ENCODE results near the gene SFXN4. TPM values are rescaled to one million over a fixed set of nuclear protein-coding genes. Genes with fewer than 3 reads are reported as not detected.

SFXN4 gene, protein sequence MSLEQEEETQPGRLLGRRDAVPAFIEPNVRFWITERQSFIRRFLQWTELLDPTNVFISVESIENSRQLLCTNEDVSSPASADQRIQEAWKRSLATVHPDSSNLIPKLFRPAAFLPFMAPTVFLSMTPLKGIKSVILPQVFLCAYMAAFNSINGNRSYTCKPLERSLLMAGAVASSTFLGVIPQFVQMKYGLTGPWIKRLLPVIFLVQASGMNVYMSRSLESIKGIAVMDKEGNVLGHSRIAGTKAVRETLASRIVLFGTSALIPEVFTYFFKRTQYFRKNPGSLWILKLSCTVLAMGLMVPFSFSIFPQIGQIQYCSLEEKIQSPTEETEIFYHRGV
- total RNA-seq, result 9.4 and 11.8 TPM in 2 replicates

DNA sequence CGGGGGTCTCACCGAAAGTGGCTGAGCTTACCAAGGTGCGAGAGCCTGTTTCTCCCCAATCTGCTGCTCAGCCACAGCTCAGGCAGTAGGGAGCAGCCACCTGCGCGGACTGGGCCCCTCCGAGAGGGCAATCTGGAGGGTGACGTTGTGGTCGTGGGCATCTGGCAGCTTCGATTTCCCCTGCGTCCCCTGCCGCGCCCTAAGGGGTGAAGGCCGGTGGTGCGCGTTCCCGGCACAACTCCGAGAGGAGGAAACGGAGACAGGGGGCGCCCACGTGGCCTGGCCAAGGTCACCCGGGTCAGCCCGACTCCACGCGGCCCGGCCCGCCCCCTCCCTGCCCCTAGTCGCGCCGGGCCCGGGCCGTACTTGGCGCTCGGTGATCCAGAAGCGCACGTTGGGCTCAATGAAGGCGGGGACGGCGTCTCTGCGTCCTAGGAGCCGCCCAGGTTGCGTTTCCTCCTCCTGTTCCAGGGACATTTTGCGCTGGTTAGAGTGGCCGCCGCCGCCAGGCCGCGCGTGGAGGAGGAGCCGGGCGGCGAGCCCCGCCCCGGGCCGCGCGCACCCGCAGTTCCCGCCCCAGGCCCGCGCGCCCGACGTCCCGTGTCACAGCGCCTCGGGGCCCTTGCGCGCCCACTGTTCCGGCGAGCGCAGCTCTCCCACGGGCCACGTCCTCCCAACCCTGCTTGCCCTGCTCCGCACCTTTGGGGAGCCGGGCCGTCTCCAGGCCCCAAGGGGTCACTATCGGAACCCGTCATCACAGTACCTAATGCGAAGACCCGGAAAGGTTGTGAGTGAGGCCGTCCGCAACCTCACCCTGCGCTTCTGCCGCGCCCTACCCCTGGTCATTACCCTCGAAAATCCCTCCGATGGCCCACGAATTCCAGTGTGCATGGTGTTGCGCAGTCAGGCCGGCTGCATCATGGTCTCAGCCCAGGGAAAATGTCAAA lies at the start of gene SFXN4:
Gene SFXN4, minus strand, starts transcription at position 544 of the 947 bp plus-strand sequence. Its CDS starts 67 bp downstream, at position 477.
- peak; percentile 14 to 73 for DNase-seq (ENCODE audit: low read depth in 2 of 2)

DNA sequence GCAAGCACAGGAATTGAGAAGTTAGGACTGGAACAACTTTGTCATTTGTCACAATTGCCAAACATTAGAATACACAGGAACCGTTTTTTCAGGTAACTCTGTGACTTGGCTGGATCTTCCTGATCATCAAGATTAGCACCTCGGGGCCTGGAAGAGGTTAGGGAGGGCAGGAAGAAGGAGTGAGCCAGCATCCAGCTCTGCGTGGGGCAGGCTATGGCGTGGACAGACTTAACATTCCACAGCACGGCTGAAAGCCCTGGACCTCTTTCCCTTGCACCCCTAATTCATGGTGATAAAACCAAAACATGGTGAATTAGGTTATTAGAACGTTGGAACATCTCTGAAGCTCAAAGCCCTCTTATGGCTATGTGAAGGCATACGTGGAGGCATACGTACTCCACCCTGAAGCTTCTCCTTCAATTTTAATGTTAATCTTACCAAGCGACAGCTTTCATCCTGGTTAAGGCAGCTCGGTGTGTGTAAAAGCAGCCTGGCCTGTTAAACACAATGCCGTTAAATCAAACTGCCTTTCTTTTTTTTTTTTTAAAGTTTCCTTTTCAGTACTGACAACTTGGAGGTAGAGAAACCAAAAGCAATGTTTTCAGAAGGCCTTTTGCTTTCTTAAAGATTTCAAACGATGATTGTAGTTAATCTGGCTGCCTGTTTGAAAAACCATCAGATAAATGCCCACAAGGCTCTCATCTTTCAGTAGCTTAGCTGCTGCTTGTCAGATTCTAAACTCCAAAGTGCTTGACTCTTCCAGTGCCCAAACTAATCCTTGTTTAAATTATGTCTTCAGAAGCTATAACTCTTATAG lies 46.3 kb upstream of the SFXN4 start:
- DNase-seq (ENCODE audit: low read depth in 2 of 2), result no peak

DNA sequence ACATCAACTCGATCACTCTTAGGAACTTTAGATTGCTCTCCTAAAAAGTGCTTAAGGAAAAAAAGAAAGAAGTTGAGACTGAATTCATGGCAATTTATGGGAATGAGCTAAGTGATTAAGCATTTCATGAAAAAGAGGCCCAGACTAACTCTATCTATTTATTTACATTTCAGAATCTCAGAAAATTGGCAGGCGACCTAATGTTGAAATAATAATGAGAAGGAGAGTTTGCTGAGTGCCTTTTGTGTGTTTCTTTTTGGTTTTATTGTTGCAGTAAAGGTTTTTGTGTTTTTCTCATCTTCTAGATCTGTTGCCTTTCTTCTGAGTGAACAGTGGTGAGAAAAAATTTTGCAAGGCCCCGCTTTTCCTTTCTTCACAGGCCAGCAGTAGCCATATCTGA lies 45.7 kb upstream of the SFXN4 start:
- DNase-seq (ENCODE audit: low read depth in 2 of 2), result peak in 1 of 2 donors; percentile 63

DNA sequence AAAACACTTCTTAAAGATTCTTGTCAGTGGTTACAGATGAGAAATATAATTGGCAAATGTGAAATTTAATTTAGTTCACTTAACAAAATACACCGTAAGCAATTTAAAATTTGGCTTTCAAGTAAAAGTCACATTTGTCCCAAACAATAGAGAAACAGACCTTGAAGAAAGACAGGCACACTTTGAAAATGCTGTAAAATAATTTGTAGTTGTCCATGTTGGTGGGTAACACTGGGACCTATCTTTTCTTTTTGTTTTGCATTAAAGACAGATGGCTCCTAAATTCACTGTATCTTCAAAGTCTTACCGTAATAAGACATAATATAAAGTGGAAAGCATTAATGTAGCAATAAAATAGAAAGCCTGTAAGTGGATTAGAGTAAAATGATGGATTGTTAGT lies 45.1 kb upstream of the SFXN4 start:
- no peak for DNase-seq (ENCODE audit: low read depth in 2 of 2)

DNA sequence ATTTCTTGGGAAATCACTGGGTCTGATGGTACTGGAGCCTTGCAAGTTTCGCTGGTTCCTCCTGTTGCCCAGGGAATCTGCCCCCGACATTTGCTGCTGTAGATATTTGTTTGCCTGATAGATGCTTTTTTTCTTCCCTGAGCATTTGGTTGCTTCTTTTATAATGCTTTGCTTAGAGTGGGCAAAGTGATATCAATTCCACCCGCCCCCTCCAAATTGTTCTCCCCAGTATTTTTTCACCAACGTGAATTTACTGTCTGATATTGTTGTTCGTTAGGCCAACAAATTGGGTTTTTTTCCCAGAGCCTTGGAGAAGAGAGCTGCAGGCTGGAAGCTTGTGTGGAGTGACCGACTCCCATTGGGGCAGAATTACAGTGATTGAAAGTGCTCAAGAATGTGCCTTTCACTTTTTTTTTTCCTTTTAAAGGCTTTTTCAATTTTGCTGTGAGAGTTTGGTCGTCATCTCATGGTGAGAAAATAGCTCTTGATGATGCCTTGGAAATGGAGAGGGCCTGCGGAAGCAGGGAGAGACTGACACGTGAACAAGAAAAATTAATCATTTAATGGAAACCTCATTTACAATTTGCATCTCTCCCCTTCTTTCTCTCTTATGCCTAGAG lies 44.3 kb upstream of the SFXN4 start:
- no peak for DNase-seq (ENCODE audit: low read depth in 2 of 2)

DNA sequence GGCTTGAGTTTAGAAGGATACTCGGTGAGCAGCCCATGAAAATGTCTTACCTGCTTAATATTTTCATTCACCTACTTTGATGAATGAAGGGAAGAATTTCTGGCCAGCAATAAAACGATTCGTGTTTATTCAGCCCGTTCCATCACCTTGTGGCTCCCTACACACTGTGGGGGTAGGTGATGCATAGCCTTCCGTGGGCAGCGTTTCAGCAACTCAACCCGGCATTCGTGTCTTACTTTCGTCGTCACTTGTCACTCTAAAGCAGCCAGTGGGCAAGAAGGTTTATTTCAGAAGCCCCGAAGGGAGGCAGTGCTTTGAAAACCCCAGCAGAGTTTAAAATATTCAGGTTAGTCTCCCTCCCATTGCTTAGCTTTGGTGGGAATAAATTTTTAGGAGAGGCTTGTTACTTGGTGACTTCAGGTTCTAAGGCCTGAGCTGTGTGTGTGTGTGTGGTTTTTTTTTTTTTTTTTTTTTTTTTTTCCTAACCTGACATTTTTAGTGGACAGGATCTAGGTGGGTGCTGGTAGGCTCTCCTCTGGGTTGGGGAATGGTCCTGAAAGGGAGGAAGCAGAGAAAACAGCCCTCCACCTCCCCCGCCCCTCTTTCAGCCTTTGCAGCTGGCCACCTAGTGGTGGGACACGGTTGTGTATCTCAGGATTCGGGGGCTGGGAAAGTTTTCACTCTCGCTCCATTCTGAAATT lies 43.7 kb upstream of the SFXN4 start:
- DNase-seq (ENCODE audit: low read depth in 2 of 2), result peak; percentile 41 to 76

DNA sequence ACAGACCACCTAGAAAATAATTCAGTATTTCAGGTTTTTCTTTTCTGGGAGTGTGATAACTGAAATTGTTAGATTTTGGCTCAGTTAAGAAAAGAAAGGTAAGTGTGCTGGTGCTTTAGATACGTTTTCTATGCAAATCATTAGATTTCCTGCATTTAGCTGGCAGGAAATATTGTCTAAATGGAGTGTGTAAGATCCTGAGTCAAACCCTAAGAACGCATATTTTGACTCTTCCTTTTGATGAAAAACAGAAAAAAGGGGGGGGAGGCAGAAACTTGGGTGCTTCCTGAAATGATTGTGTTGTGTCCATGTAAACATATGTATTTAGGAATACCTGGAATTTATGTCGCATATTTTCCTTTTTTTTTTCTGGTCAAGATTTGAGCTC lies 43.0 kb upstream of the SFXN4 start:
- DNase-seq (ENCODE audit: low read depth in 2 of 2), result peak in 1 of 2 donors; percentile 31

DNA sequence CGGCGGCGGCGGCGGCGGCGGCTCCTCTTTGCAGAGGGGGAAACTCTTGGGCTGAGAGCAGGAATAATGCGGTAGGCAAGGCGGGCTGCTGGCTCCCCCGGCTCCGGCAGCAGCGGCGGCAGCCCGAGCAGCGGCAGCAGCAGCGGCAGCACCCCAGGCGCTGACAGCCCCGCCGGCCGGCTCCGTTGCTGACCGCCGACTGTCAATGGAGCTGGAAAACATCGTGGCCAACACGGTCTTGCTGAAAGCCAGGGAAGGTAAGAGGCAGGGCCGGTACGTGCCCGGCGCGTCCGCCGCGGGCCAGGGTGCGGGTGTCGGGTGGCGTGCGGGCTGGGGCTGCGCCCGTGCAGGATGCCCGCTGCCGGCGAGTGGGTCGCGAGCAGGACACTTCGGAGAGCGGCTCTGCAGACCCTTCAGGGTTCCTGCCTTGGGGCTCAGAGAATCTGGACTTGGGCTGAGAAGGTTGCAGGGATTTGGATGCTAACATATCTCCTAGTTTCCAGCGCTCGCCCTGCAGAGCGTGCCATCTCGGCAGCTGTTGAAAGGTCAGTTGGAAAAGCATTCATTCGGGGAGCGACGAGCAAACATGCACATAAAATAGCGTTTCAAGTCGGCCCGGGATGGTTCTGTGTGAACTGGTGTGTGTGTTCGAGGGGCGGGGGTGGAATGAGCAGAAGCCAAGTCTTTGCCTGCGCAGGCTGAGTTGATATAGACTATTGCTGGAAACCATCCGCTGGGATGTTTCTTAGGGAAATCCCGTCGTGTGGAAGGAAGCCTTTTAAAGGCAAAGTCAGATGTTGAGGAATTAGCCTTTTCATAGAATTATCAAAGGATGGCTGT lies 42.4 kb upstream of the SFXN4 start:
- DNase-seq (ENCODE audit: low read depth in 2 of 2), result peak in 1 of 2 donors; percentile 67

DNA sequence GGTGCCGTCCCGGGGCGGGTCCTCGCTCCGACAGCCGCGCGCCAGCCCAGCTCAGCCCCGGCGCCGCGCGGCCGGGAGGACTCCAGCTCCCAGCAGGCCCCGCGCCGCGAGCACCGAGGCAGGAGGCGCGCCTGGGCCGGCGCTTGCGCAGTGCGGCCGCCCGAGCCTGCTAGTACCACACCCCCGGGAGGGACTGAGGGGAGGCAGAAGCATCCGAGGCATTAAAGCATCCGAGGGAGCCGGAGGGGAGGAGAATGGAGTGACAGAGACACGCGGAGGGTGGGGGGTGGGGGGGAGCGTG lies 41.8 kb upstream of the SFXN4 start, which contains the start of gene GRK5:
Gene GRK5, plus strand, starts transcription at position 206 of the 301 bp plus-strand sequence. CDS start 347 bp downstream, outside the sequence.
- peak; percentile 93 to 98 for DNase-seq (ENCODE audit: low read depth in 2 of 2)

DNA sequence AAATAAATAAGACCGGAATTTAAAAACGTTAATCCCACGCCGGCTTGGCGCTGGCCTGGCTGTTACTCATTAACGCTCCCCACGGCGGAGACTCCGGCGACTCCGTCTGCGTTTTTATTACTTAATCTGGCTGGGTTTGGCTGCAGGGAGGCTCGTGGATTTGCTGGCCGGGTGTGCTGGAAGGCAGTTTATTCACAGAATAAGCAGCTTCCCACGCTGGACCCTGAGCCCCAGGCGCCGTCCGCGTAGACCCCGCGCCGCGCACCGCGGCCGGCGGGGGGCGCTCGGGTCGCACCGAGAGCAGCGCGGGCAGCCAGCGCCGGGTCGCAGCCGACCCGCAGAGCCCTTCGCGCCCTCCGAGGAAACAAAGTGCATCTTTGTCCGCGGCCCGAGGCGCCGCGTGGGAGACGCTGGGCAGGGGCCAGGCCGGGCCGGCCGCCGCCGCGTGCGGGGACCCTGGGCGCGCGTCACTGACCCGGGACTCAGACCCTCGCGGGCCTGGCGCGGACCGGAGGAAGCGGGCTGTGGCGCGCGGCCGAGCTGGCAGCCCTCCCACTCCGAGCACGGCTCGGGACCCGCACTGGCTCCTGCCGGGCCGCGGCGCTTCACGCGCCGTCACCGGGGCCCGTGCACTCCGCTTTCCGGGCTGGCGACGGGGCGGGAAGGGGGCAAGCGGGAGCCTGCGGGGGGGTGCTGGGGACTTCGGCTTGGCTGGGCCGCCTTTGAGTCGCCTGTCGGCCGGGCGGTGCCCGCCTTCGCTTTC lies 41.3 kb upstream of the SFXN4 start:
- peak; percentile 29 to 74 for DNase-seq (ENCODE audit: low read depth in 2 of 2)

DNA sequence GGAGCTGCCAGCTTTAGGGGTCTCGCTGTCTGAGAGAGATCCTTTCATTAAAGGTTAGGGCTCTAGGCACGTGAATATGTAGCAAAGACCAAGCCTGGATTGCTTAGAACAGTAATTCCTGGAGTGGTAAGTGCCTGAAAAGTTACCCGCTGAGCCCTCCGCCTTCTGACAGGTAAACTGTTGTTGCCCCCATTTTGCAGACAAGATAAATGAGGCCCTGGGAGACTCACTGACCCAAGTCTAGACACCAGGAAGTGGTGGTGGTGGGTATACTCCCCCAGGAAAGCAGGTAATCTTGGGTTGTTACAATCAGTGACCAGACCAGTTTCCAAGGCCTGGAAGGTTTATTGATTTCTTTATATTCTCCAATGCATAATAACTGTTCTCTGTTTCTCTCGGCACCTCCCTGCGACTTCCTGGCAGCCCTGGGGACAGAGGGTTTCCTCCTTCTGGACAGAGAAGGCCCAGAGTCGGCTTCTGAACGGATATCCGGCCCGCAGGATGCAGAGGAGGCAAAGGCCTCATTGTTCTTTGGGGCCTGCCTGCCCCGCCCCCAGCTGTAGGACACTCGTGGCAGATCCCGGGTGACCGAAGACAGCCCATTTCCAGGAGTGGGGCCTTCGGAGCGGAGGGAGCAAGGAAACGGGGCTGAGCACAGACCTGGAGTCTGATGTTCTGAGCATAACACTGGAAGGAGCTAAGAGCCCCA lies 40.5 kb upstream of the SFXN4 start:
- peak in 1 of 2 donors; percentile 57 for DNase-seq (ENCODE audit: low read depth in 2 of 2)

DNA sequence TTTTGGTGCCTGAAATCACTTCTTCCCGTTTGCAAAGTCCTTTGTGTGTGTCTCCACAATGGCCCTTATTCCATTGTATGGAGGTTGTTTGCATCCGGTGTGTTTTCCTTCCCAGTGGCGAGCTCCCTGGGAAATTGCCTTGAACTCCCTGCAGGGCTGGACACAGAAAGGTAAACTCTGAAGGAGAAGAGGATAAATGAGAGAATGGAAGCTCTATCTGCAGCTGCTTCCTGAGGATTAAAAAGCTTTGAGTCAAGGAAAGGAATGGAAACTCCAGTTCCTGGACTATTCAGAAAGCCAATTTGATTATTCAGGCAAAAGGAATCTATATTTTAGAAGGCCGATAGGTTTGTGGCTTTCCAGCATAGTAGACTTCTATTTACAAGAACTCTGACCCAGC lies 37.5 kb upstream of the SFXN4 start:
- DNase-seq (ENCODE audit: low read depth in 2 of 2), result peak in 1 of 2 donors; percentile 66

DNA sequence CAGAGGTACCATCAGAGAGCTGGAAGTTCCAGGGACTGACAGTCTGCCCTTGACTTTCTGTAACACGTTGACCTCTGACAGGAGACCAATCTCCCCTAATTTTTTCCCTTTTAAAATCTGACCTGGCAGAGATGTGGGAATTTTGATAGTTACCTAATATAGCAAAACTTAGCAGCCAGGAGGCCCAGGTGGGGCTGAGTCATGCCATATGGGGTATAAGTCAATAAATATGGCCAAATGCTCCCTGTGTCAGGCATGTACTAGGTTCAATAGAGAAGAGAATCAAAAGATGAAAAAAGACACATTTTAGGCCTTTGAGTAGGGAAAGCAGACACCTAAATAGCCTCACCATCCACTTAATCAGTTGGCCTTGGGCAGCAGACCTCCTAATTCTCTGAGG lies 35.7 kb upstream of the SFXN4 start:
- DNase-seq (ENCODE audit: low read depth in 2 of 2), result no peak

DNA sequence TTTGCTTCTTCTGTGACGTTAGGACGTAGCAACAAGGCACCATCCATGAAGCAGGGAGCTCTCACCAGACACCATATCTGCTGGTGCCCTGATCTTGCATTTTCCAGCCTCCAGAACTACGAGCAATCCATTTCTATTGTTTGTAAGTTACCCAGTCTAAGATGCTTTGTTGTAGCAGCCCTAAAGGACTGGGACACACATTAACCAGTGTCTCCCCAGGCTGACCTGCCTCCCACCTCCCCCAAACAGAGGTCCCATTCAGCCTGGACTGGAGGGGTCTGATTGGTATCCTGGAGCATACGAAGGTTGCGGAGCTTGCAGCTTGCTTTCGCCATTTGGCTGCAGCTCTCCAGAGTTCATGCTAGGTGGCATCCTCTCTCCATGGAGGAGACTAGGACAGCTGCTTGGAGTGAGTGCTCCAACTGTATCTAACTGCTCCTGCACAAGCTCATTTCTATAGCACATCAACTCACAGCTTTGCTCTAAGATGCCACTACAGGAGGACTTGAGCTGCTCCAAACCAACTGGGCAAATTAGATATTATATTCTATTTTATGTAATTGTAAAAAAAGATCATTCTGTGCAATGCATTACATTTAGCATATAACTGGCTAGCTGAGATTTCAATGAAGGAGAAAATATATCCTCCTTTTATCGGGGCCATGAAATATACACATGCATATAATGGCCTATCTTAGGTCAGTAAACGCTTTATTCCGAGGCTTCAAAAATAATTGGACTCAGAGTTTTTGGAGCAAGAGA lies 33.9 kb upstream of the SFXN4 start:
- peak; percentile 80 to 86 for DNase-seq (ENCODE audit: low read depth in 2 of 2)

DNA sequence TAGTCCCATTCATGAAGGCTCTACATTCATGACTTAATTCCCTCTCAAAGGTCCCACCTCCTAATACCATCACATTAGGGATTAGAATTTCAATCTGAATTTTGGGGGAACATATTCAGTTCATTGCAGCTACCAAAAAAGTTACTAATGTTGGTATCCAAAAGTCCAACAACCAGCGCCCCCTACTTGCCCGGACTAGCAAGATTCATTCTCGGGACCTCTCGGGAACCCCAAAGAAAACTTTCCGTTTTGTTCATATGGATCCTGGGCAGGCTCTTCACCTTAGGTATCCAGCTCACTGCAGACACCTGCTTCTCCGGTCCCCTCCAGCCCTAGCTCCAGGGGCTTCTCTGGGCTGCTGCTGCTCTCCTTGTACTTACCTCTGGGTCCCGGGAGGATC lies 32.9 kb upstream of the SFXN4 start:
- DNase-seq (ENCODE audit: low read depth in 2 of 2), result peak in 1 of 2 donors; percentile 9

DNA sequence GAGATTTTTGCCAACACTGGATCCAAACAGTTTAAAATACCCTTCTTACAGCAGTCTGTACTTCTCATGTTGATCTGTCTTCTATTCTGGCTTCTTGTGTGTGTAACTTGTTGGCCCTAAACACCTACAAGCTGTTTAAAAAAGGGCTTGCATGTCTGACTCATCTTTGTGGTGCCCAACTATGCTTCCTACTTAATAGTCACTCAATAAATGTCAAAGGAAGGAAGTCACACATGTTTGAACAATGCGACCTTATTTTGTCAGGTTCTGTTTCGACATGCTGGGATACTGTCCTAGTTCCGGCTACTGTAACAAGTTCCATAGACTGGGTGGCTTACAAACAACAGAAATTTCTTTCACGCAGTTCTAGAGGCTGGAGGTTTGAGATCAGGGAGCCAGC lies 32.4 kb upstream of the SFXN4 start:
- peak; percentile 82 to 84 for DNase-seq (ENCODE audit: low read depth in 2 of 2)

DNA sequence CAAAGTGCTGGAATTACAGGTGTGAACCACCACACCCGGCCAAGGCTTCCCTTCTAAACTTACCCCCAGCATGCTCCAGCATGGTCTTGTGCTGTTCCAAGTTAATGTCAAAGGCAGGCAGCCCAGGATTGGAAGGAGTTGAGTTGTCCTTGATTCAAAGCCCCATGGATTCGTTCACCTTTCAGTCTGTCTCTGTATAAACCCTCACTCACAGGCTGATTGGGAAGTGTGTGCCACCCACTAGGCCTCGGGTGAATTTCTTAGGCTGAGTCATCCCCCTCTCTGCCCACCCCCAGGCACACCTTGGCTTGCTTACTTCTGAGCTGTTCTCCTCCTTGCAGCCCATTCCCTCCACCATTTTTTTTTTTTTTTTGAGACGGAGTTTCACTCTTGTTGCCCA lies 26.4 kb upstream of the SFXN4 start:
- DNase-seq (ENCODE audit: low read depth in 2 of 2), result no peak
